MM.1S (cell line): ENCODE data around the gene EIF6.
"Not testable (repeated sequence)": the region's sequence is repeated elsewhere in the genome, so short reads cannot be mapped to it uniquely, and the experiment has no call there.

ENCODE experiments used
- DNase-seq: peaks from one replicate; pipeline ENCODE4 v3.0.0-alpha.2; 2015
- H2AFZ ChIP-seq: fragments of 300-600 bp; sonication (generic); 2 replicates; pipeline ENCODE4 v1.6.0; 2016; ENCODE audit warnings: antibody characterized with exemption, low read length
- H3F3A ChIP-seq: fragments of 300-600 bp; sonication (generic); 2 replicates; pipeline ENCODE4 v1.6.1; 2016; ENCODE audit warnings: mild to moderate bottlenecking, antibody characterized with exemption, low read length, moderate library complexity, mixed read lengths; ENCODE audit not compliant: insufficient read depth
- H3K27ac ChIP-seq: fragments of 300-600 bp; sonication (generic); 2 replicates; pipeline ENCODE4 v1.5.1; 2016; ENCODE audit warnings: mild to moderate bottlenecking, low read length
- H3K27me3 ChIP-seq: fragments of 300-600 bp; sonication (generic); replicated peaks from 2 replicates; pipeline ENCODE4 v1.6.0; 2016; ENCODE audit warnings: low read length; ENCODE audit not compliant: insufficient read depth
- H3K36me3 ChIP-seq: fragments of 300-600 bp; sonication (generic); replicated peaks from 2 replicates; pipeline ENCODE4 v1.6.1; 2016; ENCODE audit warnings: mild to moderate bottlenecking, low read length, mixed read lengths; ENCODE audit not compliant: insufficient read depth
- H3K4me1 ChIP-seq: fragments of 300-600 bp; sonication (generic); 2 replicates; pipeline ENCODE4 v1.6.1; 2016; ENCODE audit warnings: low read length, mixed read lengths
- H3K4me2 ChIP-seq: fragments of 300-600 bp; sonication (generic); 2 replicates; pipeline ENCODE4 v1.6.0; 2016; ENCODE audit warnings: low read depth, low read length
- H3K4me3 ChIP-seq: fragments of 300-600 bp; sonication (generic); 2 replicates; pipeline ENCODE4 v1.5.1; 2016; ENCODE audit warnings: low read length, mixed read lengths
- H3K79me2 ChIP-seq: fragments of 300-600 bp; sonication (generic); 2 replicates; pipeline ENCODE4 v1.6.1; 2016; ENCODE audit warnings: mixed run types, low read length, mixed read lengths
- H3K9ac ChIP-seq: fragments of 300-600 bp; sonication (generic); 2 replicates; pipeline ENCODE4 v1.6.1; 2016; ENCODE audit warnings: low read length, mixed read lengths
- H3K9me2 ChIP-seq: fragments of 300-600 bp; sonication (generic); replicated peaks from 2 replicates; pipeline ENCODE4 v1.6.1; 2016; ENCODE audit warnings: mild to moderate bottlenecking, low read length, mixed read lengths; ENCODE audit not compliant: insufficient read depth
- H3K9me3 ChIP-seq: fragments of 300-600 bp; sonication (generic); replicated peaks from 2 replicates; pipeline ENCODE4 v1.6.1; 2016; ENCODE audit warnings: mild to moderate bottlenecking, low read length, mixed read lengths; ENCODE audit not compliant: insufficient read depth
- H4K20me1 ChIP-seq: fragments of 300-600 bp; sonication (generic); 2 replicates; pipeline ENCODE4 v1.6.1; 2016; ENCODE audit warnings: mild to moderate bottlenecking, low read length, moderate library complexity, mixed read lengths; ENCODE audit not compliant: insufficient read depth
- CTCF ChIP-seq: fragments of 300-600 bp; sonication (generic); IDR thresholded peaks from 2 replicates; pipeline ENCODE4 v1.5.1; 2016; ENCODE audit warnings: antibody characterized with exemption, low read length, mixed read lengths
- EZH2 ChIP-seq: fragments of 300-600 bp; sonication (generic); optimal IDR thresholded peaks from 2 replicates; pipeline ENCODE3; 2017; ENCODE audit warnings: low read depth, mild to moderate bottlenecking, antibody characterized with exemption, low read length, mixed read lengths
- EZH2phosphoT487 ChIP-seq: fragments of 300-600 bp; sonication (generic); IDR thresholded peaks from 2 replicates; pipeline ENCODE4 v1.6.1; 2018; ENCODE audit warnings: antibody characterized with exemption, low read length

EIF6 gene

GRCh38 chr20:35318502-35319157, 34.1 kb upstream of the EIF6 start:
- Histone ChIP-seq H3K4me3 (no peak overlapping the region), H3K27me3 (no peaks in the 10 kb centered on the region), H3F3A (no peaks in the 10 kb centered on the region), H3K9me2 (no peaks in the 10 kb centered on the region), H3K9me3 (no peaks in the 10 kb centered on the region), H3K36me3 (no peaks in the 10 kb centered on the region), H4K20me1 (no peaks in the 10 kb centered on the region), H3K9ac (no peak overlapping the region), H3K27ac (no peak overlapping the region), H3K4me1 (no peaks in the 10 kb centered on the region), H3K79me2 (no peaks in the 10 kb centered on the region), H3K4me2 (no peak overlapping the region), H2AFZ (0 out of 2 replicates have a peak overlapping the region, but pooled peaks have one; percentile 20)
- TF ChIP-seq EZH2, result no peak
- no peak for TF ChIP-seq CTCF
- TF ChIP-seq EZH2phosphoT487, result no peak
- DNase-seq, result no peak

- H3K4me1 ChIP-seq, result no peaks in the 10 kb centered on the region
- H3K4me2 ChIP-seq, result no peak overlapping the region
- no peaks in the 10 kb centered on the region for H3K9me2 ChIP-seq
- H4K20me1 ChIP-seq, result no peaks in the 10 kb centered on the region
- no peaks in the 10 kb centered on the region for H3F3A ChIP-seq
- no peak for DNase-seq
- H3K36me3 ChIP-seq, result no peaks in the 10 kb centered on the region
- no peak overlapping the region for H2AFZ ChIP-seq
- H3K79me2 ChIP-seq, result no peaks in the 10 kb centered on the region
- no peaks in the 10 kb centered on the region for H3K9me3 ChIP-seq
- no peak overlapping the region for H3K4me3 ChIP-seq
- TF ChIP-seq EZH2phosphoT487 (no peak), CTCF (no peak), EZH2 (no peak)
- H3K27ac ChIP-seq, result no peak overlapping the region
- H3K9ac ChIP-seq, result no peak overlapping the region
- no peaks in the 10 kb centered on the region for H3K27me3 ChIP-seq
Observed at GRCh38 chr20:35317416-35318210, 33.0 kb upstream of the EIF6 start.

GRCh38 chr20:35316086-35316485, 31.5 kb upstream of the EIF6 start:
- H3K4me2 ChIP-seq, result no peak overlapping the region
- no peak overlapping the region for H3K9ac ChIP-seq
- no peaks in the 10 kb centered on the region for H3K27me3 ChIP-seq
- no peaks in the 10 kb centered on the region for H3K9me2 ChIP-seq
- no peaks in the 10 kb centered on the region for H3K36me3 ChIP-seq
- no peaks in the 10 kb centered on the region for H3K79me2 ChIP-seq
- H3K4me3 ChIP-seq, result no peak overlapping the region
- no peaks in the 10 kb centered on the region for H3F3A ChIP-seq
- H2AFZ ChIP-seq, result no peak overlapping the region
- TF ChIP-seq CTCF, result no peak
- TF ChIP-seq EZH2phosphoT487, result no peak
- no peak for TF ChIP-seq EZH2
- H3K27ac ChIP-seq, result no peak overlapping the region
- no peaks in the 10 kb centered on the region for H3K9me3 ChIP-seq
- no peaks in the 10 kb centered on the region for H4K20me1 ChIP-seq
- no peak for DNase-seq
- no peaks in the 10 kb centered on the region for H3K4me1 ChIP-seq

GRCh38 chr20:35315632-35316020, 31.1 kb upstream of the EIF6 start:
- H2AFZ ChIP-seq, H3K9ac ChIP-seq, H3K4me3 ChIP-seq, H3F3A ChIP-seq, H4K20me1 ChIP-seq, H3K9me2 ChIP-seq, H3K36me3 ChIP-seq, DNase-seq, H3K4me2 ChIP-seq, H3K79me2 ChIP-seq, H3K27me3 ChIP-seq, H3K9me3 ChIP-seq, H3K27ac ChIP-seq, H3K4me1 ChIP-seq: not testable (repeated sequence)
